K562 (cell line): ENCODE data around the gene PDZK1IP1. TPM values are rescaled to one million over a fixed set of nuclear protein-coding genes. Genes with fewer than 3 reads are reported as not detected.

Experiments
- ARID3B ChIP-seq: fragments of 250-450 bp; sonication (Bioruptor Pico); IDR thresholded peaks from 2 replicates; pipeline ENCODE4 v1.4.0; 2020; ENCODE audit warnings: borderline replicate concordance
- ATF4 ChIP-seq: fragments of 450-650 bp; formaldehyde crosslinking; IDR thresholded peaks from 2 replicates; pipeline ENCODE4 v1.4.0; 2022; ENCODE audit warnings: mild to moderate bottlenecking, moderate library complexity
- JUN ChIP-seq, 2 experiments: sonication (generic) in 1 of 2; formaldehyde crosslinking in 1 of 2; IDR thresholded peaks; 2 replicates each; pipeline versions ENCODE4 v1.6.1 to v1.8.0; 2012 to 2022; ENCODE audit warnings: borderline replicate concordance in 2 of 2, mild to moderate bottlenecking in 2 of 2, improper control_type of control experiment in 1 of 2, low read depth in 1 of 2, low read length in 1 of 2, missing genetic modification reagents in 1 of 2
- NFATC3 ChIP-seq: fragments of 450-650 bp; IDR thresholded peaks from 2 replicates; pipeline ENCODE4 v1.6.1; 2017; ENCODE audit warnings: mild to moderate bottlenecking
- NONO ChIP-seq, 2 experiments: fragments of 200-400 bp in 1 of 2; fragments of 450-650 bp in 1 of 2; formaldehyde crosslinking in 1 of 2; IDR thresholded peaks; 2 replicates each; pipeline ENCODE4 v1.6.1; 2017; ENCODE audit warnings: low read depth in 2 of 2, mild to moderate bottlenecking in 2 of 2, moderate library complexity in 2 of 2, low read length in 1 of 2
- RNF2 ChIP-seq: sonication (generic); IDR thresholded peaks from 2 replicates; pipeline ENCODE4 v1.6.1; 2016
- SAP30 ChIP-seq: fragments of 200-600 bp; sonication (generic); IDR thresholded peaks from 2 replicates; pipeline ENCODE4 v1.6.1; 2012; ENCODE audit warnings: borderline replicate concordance, low read depth, mild to moderate bottlenecking, moderate library complexity, low read length, control low read depth, inconsistent platforms; ENCODE audit not compliant: insufficient read depth, poor library complexity, severe bottlenecking
- polyA plus RNA-seq, 8 experiments: library from polyadenylated mRNA; depleted of rRNA in 4 of 8; stranded (reverse) in 5 of 8; unstranded in 3 of 8; fragments of >200 nt; fragmentation: Nextera tagmentation in 2 of 8; fragmentation: Illumina TruSeq in 1 of 8; extraction: Ambion mirVana in 2 of 8; extraction: Trizol in 1 of 8; gene quantifications; 2 replicates each; pipeline versions ENCODE4 v1.2.1 to v1.2.3, GENCODE V29; 2011 to 2014; ENCODE audit warnings: inconsistent platforms in 1 of 8, missing spikeins in 1 of 8
- total RNA-seq, 7 experiments: library from RNA; depleted of rRNA in 6 of 7; stranded (reverse); fragments of >200 nt in 6 of 7; fragmentation: Illumina TruSeq in 2 of 7; extraction: Trizol in 2 of 7; gene quantifications; 2 replicates each; pipeline versions ENCODE4 v1.2.1 to v1.2.3, GENCODE V29; 2011 to 2021; ENCODE audit warnings: low replicate concordance in 1 of 7

PDZK1IP1 gene
- total and polyA plus RNA-seq, 9 of the 15 experiments (the other 6 are each of a cell fraction or from before 2014, with no cell fraction given) = 0.17 to 0.68 (median 0.53) TPM; not detected in 2

- TF ChIP-seq NONO (IDR thresholded peaks at IDR 0.05; ENCODE audit: low read depth in 2 of 2, low read length in 1 of 2) (0 out of 4 replicates have a peak, but pooled peaks of 1 of the 2 experiments have one; percentile 45), ATF4 (CRISPR knock-in tag) (no peak), RNF2 (no peak), SAP30 (peak; percentile 41), ARID3B (CRISPR knock-in tag) (no peak), JUN (IDR thresholded peaks at IDR 0.05; ENCODE audit: borderline replicate concordance, low read depth, low read length) (no peak), JUN (CRISPR knock-in tag; IDR thresholded peaks at IDR 0.05; ENCODE audit: borderline replicate concordance) (no peak), NFATC3 (no peak)
Observed at GRCh38 chr1:47228644-47229030, 38.8 kb upstream of the PDZK1IP1 start (continued).
